Stimulated activated CD4-positive, alpha-beta T cell treated with anti-CD3 and anti-CD28 coated beads, Interleukin-12 subunit alpha, Interleukin-12 subunit beta, amount 100 ng/mL, for 24 hours (primary cell): ENCODE data around the gene CDK11B.
"Not testable (repeated sequence)": the region's sequence is repeated elsewhere in the genome, so short reads cannot be mapped to it uniquely, and the experiment has no call there.

Source experiments
- DNase-seq, 2 experiments: peaks; one replicate each; pipeline ENCODE4 v3.0.0-alpha.2; 2020; ENCODE audit warnings: low read depth in 2 of 2

The CDK11B gene

DNA sequence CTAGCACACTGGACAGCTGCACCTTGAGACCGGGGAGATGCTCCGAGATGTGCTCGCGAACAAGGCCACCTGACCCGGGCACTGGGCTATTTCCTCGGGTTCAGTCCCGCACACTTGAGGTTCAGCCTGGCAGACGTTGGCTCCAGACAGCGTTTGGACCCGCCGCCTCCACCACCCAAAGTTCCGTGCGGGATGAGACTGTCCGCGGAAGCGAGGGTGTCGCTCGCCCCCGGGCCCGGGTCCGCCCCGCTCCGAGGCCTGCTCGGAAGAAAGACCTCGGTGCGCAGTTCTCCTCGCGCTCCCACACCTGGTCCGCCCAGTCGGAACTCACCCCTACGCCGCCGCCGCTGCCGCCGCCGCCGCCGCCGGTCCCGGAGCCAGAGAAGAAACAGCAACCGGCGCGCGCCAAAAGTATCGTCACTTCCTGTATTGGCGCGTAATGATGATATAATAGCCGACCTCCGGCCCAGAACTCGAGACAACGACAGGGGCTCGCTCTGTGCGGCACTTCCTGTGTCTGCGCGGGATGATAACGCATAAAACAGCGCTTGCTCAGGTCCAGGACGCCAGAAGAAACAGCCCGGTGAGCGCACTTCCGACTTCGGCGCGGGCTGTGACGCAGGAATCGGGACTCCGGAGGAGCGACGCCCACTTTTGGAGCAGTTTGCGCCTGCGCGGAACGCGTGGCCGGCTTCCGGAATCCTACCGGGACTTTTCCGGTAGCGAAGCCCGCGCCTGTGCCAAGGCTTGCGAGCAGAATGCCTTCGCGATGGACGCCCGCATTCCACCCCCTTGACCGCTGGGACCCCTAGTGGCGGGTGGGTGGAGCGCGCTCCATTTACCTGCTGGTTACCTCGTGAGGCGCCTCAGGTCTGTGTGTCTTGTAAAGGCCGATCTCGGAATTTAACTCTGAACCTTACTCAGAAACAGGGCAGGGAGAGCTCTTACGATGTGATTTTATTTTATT is at the start of gene CDK11B:
TSS of gene CDK11B (minus strand) at position 422 of the 967 bp plus-strand sequence. CDS start 1,519 bp downstream, outside the sequence.
- peak; percentile 97 to 98 for DNase-seq

DNA sequence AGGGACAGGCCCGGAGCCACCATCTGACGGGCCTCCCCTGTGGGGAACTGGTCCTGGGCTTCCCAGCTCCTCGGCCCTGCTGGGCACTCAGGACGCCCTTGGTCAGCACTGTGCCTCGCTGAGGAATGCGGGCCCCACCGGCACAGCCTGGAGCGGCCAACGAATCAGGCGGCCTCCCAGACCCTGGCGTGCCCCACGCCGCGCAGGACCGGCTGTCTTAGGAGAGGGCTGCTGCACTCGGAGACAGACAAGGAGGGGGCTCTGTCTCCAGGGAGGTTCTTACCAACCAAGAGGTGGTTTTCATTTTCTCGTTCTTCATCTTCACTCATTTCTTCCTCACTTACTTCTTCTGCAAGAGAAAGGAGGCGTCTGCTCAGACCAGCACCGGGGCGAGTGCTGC is 49.1 kb upstream of the CDK11B start:
- not testable (repeated sequence) for DNase-seq

DNA sequence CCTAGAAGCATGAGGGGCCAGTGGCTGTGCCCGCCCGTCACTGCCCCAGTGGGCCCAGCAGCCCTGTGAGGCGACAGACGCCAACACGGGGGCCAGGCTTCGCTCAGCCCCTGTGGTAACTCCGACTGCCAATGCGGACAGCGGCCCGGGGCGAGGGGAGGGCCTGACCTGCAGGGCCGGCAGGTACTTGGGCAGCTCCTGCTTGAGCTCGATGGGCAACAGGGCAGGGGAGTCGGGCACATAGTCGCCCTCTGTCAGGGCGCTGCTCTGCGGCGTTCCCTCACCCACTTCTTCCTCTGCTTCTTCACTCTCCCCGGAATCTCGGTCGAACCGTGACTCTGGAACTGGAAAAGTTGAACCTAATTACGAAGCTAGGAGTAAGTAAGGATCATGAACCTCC is 48.4 kb upstream of the CDK11B start:
- not testable (repeated sequence) for DNase-seq

DNA sequence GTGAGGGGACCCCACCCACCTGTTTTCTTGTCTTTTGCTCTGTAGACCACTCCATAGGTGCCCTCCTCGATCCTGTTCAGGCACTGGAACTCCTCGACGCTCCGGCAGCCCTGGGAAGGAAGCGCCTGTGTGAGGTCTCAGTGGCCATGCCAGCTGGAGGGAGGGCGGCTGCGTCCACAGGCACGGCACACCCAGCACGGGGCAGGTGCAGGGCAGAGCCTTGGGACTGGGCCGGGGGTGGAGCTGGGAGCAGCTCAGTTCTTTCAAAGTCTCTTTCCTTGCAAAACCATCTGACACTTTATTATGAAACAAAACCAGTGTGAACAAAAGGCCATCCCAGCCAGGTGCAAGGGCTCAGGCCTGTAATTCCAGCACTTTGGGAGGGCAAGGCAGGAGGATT is 46.8 kb upstream of the CDK11B start:
- not testable (repeated sequence) for DNase-seq

DNA sequence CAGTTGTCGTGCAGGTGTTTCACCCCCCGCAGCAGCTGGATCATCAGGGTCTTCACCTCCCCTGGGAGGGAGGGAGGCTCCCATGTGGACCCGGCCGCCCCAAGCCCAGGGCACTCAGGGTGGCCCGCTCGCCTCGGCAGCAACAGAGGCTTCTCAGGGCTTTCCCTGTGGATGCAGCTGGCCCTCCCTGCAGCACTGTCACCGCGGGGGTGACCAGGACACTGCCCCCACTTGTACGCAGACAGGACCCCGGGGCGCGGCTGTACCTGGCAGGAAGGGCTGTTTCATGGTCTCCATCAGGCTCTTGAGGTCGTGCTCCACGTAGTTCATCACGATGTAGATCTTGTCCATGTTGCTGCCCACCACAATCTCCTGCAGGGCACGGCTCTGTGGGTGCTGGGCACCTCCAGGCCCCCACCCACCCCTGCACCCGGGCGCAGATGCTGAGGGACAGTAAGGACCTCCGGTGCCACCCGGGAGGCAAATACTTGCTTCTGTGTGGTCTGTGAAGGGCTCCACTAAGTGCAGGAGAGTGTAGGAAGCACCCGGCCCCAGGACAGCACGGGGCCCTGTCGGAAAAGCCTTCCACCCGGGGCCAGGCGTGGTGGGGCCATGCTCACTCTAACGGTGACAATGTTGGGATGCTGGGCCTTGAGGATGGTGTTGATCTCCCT is 45.6 kb upstream of the CDK11B start:
- DNase-seq: not testable (repeated sequence)

DNA sequence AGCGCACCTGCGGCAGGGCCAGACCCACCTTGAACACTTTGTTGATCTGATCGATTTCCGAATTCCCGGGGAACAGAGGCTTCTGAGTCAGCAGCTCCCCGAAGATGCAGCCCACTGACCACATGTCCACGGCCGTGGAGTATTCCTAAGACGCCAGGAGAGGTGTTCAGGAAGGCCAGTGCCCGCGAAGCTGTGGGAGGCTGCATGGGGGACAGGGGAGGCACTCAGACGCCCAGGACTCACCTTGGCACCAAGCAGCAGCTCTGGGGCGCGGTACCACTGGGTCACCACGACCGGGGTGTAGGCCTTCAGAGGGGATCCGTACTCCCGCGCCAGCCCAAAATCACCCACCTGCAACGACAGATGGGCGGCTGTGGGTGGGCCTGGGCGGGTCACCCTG is 45.0 kb upstream of the CDK11B start:
- DNase-seq: no peak

DNA sequence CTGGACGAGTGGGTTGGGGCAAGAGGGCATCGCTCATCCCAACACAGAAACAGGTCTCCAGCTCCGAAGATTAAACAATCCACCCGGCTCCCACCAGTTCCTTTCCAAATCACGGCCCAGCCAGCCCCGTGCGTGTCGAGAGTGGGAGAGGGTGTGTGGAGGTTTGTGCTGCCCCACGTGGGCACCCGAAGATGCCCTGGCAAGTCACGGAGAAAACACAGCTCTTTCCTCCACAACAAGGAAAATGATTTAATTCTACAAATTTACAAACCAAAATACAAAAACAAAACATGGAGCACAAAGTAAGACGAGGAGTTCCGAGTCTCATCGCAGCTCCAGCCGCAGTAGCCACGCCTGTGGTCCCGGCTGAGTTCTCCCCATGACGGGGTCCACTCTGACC is 43.7 kb upstream of the CDK11B start:
- DNase-seq: not testable (repeated sequence)

DNA sequence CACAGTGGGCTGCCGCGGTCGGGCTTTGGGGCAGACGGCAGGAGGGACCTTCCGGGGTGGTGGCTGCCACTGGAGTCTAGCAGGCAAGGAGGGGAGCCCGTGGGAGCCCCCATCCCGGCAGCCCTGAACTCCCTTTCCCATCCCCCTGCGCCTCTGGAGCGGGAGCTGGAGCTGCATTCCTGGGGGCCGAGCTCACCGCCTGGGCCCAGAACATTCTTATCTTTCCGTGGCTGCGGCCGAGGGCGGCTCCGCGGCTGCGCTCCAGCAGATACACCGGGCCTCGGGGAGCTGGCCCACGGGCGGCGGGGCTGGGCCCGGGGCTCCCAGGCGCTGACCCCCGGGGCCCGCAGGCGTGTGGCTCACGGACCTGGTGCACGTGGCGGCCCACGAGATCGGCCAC is 41.8 kb upstream of the CDK11B start:
- not testable (repeated sequence) for DNase-seq

DNA sequence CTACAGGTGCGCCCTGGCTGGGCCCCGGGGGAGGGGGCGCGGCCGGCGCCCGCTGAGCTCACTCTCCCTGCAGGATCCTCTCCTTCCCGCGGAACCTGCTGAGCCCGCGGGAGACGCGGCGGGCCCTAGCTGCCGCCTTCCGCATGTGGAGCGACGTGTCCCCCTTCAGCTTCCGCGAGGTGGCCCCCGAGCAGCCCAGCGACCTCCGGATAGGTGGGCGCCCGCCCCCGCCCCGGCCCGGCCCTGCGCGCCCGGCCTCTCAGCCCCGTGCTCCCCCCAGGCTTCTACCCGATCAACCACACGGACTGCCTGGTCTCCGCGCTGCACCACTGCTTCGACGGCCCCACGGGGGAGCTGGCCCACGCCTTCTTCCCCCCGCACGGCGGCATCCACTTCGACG is 41.3 kb upstream of the CDK11B start:
- not testable (repeated sequence) for DNase-seq

DNA sequence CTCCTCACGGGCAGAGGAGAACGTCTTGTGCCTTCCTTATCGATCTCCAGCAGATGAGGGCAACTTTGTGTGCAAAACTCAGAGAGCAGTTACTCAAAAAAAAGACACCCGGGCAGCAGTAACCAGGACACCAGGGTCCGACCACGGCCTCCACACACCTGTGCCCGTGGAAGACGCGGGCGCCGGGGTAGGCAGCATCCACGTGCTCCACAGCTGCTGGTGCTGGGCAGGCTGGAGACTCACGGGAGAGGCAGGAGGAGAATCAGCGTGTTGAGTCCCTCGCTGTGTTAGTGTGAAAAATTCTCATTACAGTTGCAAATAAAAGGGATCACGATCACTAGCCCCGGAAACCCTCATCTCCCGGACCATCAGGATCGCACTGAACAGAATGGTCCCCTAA is 40.3 kb upstream of the CDK11B start:
- DNase-seq: not testable (repeated sequence)

DNA sequence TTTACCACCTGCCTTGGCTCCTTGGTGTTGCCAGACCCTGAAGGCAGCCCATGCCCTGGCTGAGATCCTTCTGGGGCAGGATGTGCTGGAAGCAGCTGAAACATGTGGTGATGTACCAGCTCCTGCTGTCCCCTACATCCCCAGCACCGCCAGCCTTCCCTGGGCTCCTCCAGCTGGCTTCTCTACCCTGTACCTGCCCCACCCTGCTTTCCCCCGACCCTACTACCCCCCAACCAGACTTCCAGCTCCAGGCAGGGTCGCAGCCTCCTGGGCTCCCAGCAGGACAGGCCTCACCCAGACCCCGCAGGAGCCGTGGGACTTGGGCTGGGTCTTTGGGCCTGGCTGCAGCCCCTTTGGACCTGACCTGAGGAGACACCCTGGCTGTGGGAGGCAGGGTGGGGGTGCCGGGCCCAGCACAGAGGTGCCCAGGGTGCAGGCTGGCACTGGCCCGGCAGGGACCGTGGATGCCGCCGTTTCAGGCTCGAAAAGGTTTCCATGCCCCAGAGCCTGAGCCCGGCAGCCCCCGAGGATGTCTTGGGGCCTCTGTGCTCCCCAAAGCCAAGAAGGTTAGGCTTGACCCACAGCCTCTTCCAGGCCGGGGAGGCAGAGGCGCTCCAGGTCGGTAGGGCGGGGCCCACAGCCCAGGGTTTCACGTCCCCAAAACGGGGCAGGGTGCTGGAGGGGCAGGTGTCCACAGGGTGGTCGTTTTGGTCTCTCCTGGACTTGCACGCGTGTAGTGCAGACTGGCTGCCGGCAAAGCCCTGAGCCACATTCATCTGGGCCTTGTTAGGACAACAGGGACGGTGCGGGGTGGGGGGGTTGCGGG is 38.8 kb upstream of the CDK11B start:
- not testable (repeated sequence) for DNase-seq

DNA sequence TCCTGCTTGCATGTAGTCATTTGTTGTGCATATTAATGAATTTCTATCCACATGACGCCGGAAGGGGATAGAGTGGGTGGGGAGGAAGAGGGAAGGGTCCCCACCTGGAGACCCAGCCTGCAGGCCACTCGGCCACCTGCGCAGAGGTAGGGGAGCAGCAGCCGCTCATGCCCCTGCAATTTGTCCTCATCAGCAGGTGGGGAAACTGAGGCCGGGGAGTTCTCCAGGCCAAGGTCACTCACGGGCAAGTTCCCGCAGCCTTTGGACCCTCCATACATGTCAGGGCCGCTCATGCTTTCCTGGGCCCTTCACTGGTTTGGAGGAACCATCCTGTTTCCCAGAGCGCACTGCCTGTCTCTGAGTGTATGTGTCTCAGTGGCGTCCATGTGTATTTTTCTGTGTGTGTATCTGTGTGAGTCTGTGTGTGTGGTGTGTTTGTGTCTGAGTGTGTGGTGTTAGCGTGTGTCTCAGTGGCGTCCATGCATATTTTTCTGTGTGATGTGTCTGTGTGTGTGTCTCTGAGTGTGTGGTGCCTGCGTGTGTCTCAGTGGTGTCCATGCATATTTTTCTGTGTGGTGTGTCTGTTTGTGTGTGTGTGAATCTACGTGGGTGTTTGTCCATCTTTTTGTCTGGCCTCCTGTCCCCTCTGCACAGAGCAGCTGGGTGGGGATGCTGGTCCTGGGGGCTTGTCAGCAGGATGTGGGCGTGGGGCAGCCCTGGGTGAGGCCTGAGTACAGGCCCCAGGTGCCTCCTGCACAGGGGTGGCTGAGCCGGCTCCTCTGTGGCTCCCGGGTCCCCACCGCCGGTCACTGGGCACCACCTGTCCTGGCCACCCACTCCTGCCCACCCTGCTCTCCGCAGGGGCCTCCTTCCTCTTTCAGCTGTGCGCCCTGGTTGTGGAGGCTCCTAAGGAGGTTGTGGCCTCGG is 37.9 kb upstream of the CDK11B start:
- DNase-seq: not testable (repeated sequence)

DNA sequence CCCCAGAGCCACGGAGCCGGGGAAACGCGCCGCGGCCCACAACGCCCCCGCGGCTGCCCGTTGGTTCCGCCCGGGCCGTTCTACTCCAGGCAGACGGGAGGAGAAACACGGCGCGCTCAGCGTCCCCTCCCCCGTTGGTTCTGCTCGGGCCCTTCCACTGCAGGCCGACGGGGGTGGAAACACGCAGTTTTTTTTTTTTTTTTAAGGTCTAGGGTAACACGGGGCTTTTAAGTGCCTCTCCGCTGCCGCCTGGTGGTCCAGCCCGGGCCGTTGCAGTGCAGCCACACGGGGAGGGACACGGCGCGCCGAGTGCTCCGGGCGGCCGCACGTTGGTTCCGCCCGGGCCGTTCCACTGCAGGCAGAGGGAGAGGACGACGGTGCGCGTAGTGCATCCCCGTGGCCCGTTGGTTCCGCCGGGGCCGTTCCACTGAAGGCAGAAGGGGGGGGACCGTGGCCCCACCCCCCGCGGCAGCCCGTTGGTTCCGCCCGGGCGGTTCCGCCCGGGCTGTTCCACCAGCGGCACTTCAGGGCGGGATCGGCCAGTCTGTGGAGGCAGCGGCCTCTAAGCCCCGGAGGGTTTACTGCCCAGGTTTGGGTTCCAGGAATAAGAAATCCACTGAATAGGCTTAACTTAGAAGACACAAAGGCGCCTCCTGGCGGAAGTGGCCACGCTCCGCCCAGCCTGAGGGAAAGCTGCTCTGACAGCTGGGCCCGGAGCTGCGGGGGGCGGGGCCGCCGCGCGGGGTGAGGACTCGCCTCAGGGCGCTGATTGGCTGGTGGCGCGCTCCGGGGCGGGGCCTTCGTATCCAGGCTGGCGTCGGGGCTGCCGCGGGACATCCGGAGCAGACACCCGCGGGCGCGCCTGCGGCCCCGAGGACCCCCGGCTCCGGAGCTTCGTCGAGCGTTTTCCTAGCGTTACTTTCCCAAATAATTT is 34.2 kb upstream of the CDK11B start, which contains the start of gene SLC35E2B:
TSS of gene SLC35E2B (minus strand) at position 82 of the 934 bp plus-strand sequence. CDS start 16,096 bp downstream, outside the sequence.
- peak; percentile 87 for DNase-seq

DNA sequence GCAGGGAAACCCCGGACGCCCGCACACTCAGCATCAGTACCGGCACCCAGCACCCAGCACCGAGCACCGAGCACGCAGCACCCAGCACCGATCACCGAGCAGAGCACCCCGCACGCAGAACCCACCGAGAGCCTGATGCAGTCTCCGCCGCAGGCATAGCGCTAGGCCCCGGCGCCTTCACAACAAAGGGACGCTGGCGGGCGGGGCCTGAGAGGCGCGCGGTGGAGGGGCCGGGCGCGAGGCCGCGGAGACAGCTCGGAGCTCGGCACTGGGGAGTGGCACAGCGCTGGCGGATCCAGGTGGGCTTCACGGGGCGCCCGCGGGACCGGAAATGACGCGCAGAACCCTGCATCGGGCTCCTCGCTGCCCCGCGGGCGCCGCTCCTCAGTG is 33.5 kb upstream of the CDK11B start:
- DNase-seq: peak; percentile 56 to 63

DNA sequence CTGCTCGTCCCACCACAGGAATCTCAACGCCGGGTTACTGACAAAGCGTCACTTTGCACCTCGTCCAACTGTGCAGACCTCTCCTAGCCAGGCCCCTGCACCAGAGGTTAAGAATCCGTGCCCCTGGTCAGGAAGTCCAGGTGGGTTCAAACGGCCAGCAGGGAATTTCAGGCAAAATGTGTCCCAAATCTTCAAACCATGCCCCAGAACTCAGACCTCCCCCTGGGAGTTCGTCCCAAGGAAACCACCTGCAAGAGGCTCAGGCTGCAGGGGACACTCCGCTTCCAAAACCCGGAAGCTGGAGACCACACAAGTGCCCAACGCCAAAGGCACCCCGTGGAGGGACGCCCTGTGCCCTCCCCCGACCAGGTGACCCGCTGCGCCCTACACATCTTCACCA is 32.6 kb upstream of the CDK11B start:
- not testable (repeated sequence) for DNase-seq

DNA sequence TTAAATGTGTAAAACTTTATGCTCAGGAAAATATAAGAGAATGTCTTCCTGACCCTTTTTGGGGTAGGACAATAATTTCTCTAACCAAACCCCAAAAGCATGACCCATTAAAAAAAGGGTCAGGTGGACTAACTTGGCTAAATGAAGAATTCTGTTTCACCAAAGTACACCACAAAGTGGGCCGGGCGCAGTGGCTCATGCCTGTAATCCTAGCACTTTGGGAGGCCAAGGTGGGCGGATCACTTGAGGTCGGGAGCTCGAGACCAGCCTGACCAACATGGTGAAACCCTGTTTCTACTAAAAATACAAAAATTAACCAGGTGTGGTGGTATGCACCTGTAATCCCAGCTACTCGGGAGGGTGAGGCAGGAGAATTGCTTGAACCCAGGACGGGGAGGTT is 30.7 kb upstream of the CDK11B start:
- DNase-seq: not testable (repeated sequence)

DNA sequence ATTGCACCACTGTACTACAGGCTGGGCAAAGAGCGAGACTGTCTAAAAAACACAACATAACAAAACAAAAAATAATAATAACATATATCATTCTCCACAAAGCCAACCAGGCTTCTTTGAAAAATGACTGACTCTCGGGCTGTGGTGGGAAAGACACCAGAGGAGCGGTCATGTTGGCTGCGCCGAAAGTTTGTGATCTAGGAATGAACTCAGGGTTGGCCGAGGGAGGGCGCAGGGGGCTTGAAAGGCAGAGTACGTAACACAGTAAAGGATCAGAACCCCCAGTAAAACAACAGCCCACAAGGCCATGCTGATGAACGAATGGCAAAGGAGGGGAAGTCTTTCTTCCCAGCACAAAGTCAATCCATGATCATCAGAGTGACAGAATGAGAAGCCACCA is 29.0 kb upstream of the CDK11B start:
- DNase-seq: no peak

DNA sequence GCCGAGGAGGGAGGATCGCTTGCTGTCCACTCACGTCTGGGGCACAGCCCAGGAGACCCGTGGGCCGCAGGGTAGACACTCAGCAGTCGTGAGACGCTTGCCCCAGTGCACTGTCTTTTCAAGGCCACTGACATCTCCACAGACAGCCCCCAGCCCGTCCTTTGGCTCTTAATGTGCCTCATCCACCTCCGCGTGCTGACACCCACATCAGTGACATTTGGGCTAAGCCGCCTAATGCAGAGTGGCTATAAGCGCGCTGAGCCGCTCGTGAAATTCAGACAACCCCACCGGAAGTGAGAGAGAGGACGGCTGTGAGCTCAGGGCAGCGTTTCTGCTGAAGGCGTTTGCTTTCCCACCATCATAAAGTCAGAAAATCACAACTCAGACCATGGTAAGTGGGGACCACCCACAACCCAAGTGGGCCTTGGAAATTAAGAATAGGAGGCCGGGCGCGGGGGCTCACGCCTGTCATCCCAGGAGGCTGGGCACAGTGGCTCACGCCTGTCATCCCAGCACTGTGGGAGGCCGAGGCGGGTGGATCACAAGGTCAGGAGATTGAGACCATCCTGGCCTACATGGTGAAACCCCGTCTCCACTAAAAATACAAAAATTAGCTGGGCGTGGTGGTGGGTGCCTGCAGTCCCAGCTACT is 25.4 kb upstream of the CDK11B start:
- DNase-seq: no peak
